ENCODE results near the gene C1R. TPM values are rescaled to one million over a fixed set of nuclear protein-coding genes. Genes with fewer than 3 reads are reported as not detected.

Gene C1R
- total and polyA plus RNA-seq, 2 of the 8 experiments (the other 6 are each of a cell fraction or from before 2014, with no cell fraction given): 6.9 to 16.3 TPM

GRCh38 chr12:7128681-7129286 is 36.5 kb upstream of the C1R start, which contains the start of gene RBP5 (continued):
- TF ChIP-seq GABPA (IDR thresholded peaks at IDR 0.05; ENCODE audit: borderline replicate concordance, insufficient read depth, low read length) (no peak), KDM1A (IDR thresholded peaks at IDR 0.05; ENCODE audit: borderline replicate concordance, low read length) (no peak), JUN (IDR thresholded peaks at IDR 0.05; ENCODE audit: low read depth, low read length) (no peak), CHD1 (IDR thresholded peaks at IDR 0.05; ENCODE audit: low read depth, low read length) (no peak), SP1 (IDR thresholded peaks at IDR 0.05; ENCODE audit: low read depth, low read length) (no peak), HDAC2 (IDR thresholded peaks at IDR 0.05; ENCODE audit: borderline replicate concordance in 1 of 2, low read depth in 2 of 2, low read length in 2 of 2) (no peak), CREB1 (IDR thresholded peaks at IDR 0.05) (no peak), JUND (IDR thresholded peaks at IDR 0.05; ENCODE audit: low read length) (no peak), USF2 (IDR thresholded peaks at IDR 0.05; ENCODE audit: low read length) (no peak), NANOG (IDR thresholded peaks at IDR 0.05; ENCODE audit: insufficient read depth, low read depth, low read length, poor library complexity, severe bottlenecking) (no peak)
- TF ChIP-seq, protein P1, sequence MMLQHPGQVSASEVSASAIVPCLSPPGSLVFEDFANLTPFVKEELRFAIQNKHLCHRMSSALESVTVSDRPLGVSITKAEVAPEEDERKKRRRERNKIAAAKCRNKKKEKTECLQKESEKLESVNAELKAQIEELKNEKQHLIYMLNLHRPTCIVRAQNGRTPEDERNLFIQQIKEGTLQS (IDR thresholded peaks at IDR 0.05; ENCODE audit: insufficient read depth, low read depth, low read length): no peak
